OCI-LY7 (cell line): Measurements from ENCODE around the gene ATP6V0D1. TPM values are rescaled to one million over a fixed set of nuclear protein-coding genes. Genes with fewer than 3 reads are reported as not detected.

Source experiments
- small RNA-seq: library from RNA; depleted of rRNA; stranded (forward); fragments of <200 nt; gene quantifications from one replicate; pipeline ENCODE3, GENCODE V24; 2014
- total RNA-seq, 2 experiments: library from RNA; depleted of rRNA in 1 of 2; stranded (reverse); fragments of >200 nt in 1 of 2; shearing (Covaris generic) in 1 of 2; gene quantifications; 2 replicates each; pipeline ENCODE4 v1.2.3, GENCODE V29; 2014 to 2022

Gene ATP6V0D1
- total RNA-seq, 2 experiments from 2014 or later, result 24.4 to 38.0 TPM

Small RNAs within 50 kb of the gene (small RNA-seq; reads per million reads assigned to genes)
- not detected for gene RNU1-123P

Other genes with a start within 250 kb of the ATP6V0D1 start
- 16.0 and 16.5 TPM in 2 replicates for gene FHOD1, start 233.7 kb downstream of the ATP6V0D1 start, total RNA-seq (2014; rRNA removed; shearing (Covaris generic))
- gene FHOD1, start 233.7 kb downstream of the ATP6V0D1 start, total RNA-seq (2022), result 44.1 and 55.0 TPM in 2 replicates
- gene SLC9A5, start 232.2 kb downstream of the ATP6V0D1 start, total RNA-seq (2014; rRNA removed; shearing (Covaris generic)), result 0.36 and 2.7 TPM in 2 replicates
- gene SLC9A5, start 232.2 kb downstream of the ATP6V0D1 start, total RNA-seq (2022), result 3.6 and 4.2 TPM in 2 replicates
- gene PLEKHG4, start 201.6 kb downstream of the ATP6V0D1 start, total RNA-seq (2014; rRNA removed; shearing (Covaris generic)), result not detected in 2 replicates
- gene PLEKHG4, start 201.6 kb downstream of the ATP6V0D1 start, total RNA-seq (2022), result 0.51 and 1.3 TPM in 2 replicates
- not detected in 2 replicates for gene KCTD19, start 154.4 kb downstream of the ATP6V0D1 start, total RNA-seq (2014; rRNA removed; shearing (Covaris generic))
- gene KCTD19, start 154.4 kb downstream of the ATP6V0D1 start, total RNA-seq (2022), result 0.17 and 1.4 TPM in 2 replicates
- not detected in 2 replicates for gene LRRC36, start 154.3 kb downstream of the ATP6V0D1 start, total RNA-seq (2014; rRNA removed; shearing (Covaris generic))
- gene LRRC36, start 154.3 kb downstream of the ATP6V0D1 start, total RNA-seq (2022), result not detected in 2 replicates
- not detected in 2 replicates for gene TPPP3, start 87.7 kb downstream of the ATP6V0D1 start, total RNA-seq (2014; rRNA removed; shearing (Covaris generic))
- not detected in 2 replicates for gene TPPP3, start 87.7 kb downstream of the ATP6V0D1 start, total RNA-seq (2022)
- gene ZDHHC1, start 64.7 kb downstream of the ATP6V0D1 start, total RNA-seq (2014; rRNA removed; shearing (Covaris generic)), result not detected in 2 replicates
- not detected in 2 replicates for gene ZDHHC1, start 64.7 kb downstream of the ATP6V0D1 start, total RNA-seq (2022)
- not detected in 2 replicates for gene HSD11B2, start 50.0 kb downstream of the ATP6V0D1 start, total RNA-seq (2014; rRNA removed; shearing (Covaris generic))
- gene HSD11B2, start 50.0 kb downstream of the ATP6V0D1 start, total RNA-seq (2022), result not detected in 2 replicates
- gene AGRP, start 2.4 kb upstream of the ATP6V0D1 start, total RNA-seq (2014; rRNA removed; shearing (Covaris generic)), result not detected in 2 replicates
- gene AGRP, start 2.4 kb upstream of the ATP6V0D1 start, total RNA-seq (2022), result 0.52 TPM in 1 of 2 replicates, not detected in the other
- 8.9 and 9.7 TPM in 2 replicates for gene RIPOR1, start 47.7 kb upstream of the ATP6V0D1 start, total RNA-seq (2014; rRNA removed; shearing (Covaris generic))
- gene RIPOR1, start 47.7 kb upstream of the ATP6V0D1 start, total RNA-seq (2022), result 26.4 and 40.2 TPM in 2 replicates
- 70.6 and 72.1 TPM in 2 replicates for gene CTCF, start 81.4 kb upstream of the ATP6V0D1 start, total RNA-seq (2014; rRNA removed; shearing (Covaris generic))
- gene CTCF, start 81.4 kb upstream of the ATP6V0D1 start, total RNA-seq (2022), result 83.5 and 93.3 TPM in 2 replicates
- 98.0 and 114 TPM in 2 replicates for gene CARMIL2, start 164.0 kb upstream of the ATP6V0D1 start, total RNA-seq (2014; rRNA removed; shearing (Covaris generic))
- gene CARMIL2, start 164.0 kb upstream of the ATP6V0D1 start, total RNA-seq (2022), result 200 and 202 TPM in 2 replicates
- 33.7 and 41.7 TPM in 2 replicates for gene ACD, start 179.1 kb upstream of the ATP6V0D1 start, total RNA-seq (2014; rRNA removed; shearing (Covaris generic))
- 45.4 and 50.2 TPM in 2 replicates for gene ACD, start 179.1 kb upstream of the ATP6V0D1 start, total RNA-seq (2022)
- 12.3 and 23.3 TPM in 2 replicates for gene PARD6A, start 179.8 kb upstream of the ATP6V0D1 start, total RNA-seq (2014; rRNA removed; shearing (Covaris generic))
- gene PARD6A, start 179.8 kb upstream of the ATP6V0D1 start, total RNA-seq (2022), result 10.5 and 14.0 TPM in 2 replicates
- gene ENKD1, start 185.6 kb upstream of the ATP6V0D1 start, total RNA-seq (2014; rRNA removed; shearing (Covaris generic)), result 15.7 and 18.3 TPM in 2 replicates
- gene ENKD1, start 185.6 kb upstream of the ATP6V0D1 start, total RNA-seq (2022), result 8.1 and 8.4 TPM in 2 replicates
- gene C16orf86, start 185.7 kb upstream of the ATP6V0D1 start, total RNA-seq (2014; rRNA removed; shearing (Covaris generic)), result 4.7 and 8.5 TPM in 2 replicates
- gene C16orf86, start 185.7 kb upstream of the ATP6V0D1 start, total RNA-seq (2022), result 6.8 and 7.8 TPM in 2 replicates
- gene GFOD2, start 238.2 kb upstream of the ATP6V0D1 start, total RNA-seq (2014; rRNA removed; shearing (Covaris generic)), result 13.2 and 16.2 TPM in 2 replicates
- gene GFOD2, start 238.2 kb upstream of the ATP6V0D1 start, total RNA-seq (2022), result 18.0 and 18.5 TPM in 2 replicates